GM21786 (cell line): ENCODE measurements around the gene PEX14.

Experiments used
- ATAC-seq: cut with Tn5 transposase; IDR thresholded peaks from one replicate; pipeline ENCODE4 v1.9.1; 2021; ENCODE audit not compliant: unreplicated experiment

Gene PEX14

GRCh38 chr1:10589074-10589473 is 114.3 kb downstream of the PEX14 start:
- ATAC-seq: no peak

- ATAC-seq: no peak
Observed at GRCh38 chr1:10591010-10591409, 116.3 kb downstream of the PEX14 start.

GRCh38 chr1:10592373-10592772 is 117.6 kb downstream of the PEX14 start:
- no peak for ATAC-seq

GRCh38 chr1:10593750-10594149 is 119.0 kb downstream of the PEX14 start:
- ATAC-seq: no peak

GRCh38 chr1:10594595-10595223 is 120.0 kb downstream of the PEX14 start:
- ATAC-seq: no peak

GRCh38 chr1:10596780-10597179 is 122.0 kb downstream of the PEX14 start:
- ATAC-seq: no peak

GRCh38 chr1:10597492-10598388 is 123.0 kb downstream of the PEX14 start:
- ATAC-seq: no peak

- no peak for ATAC-seq
Observed at GRCh38 chr1:10598389-10598702, 123.6 kb downstream of the PEX14 start.

GRCh38 chr1:10599194-10599861 is 124.6 kb downstream of the PEX14 start:
- no peak for ATAC-seq

- ATAC-seq: no peak
Observed at GRCh38 chr1:10601342-10602070, 126.8 kb downstream of the PEX14 start.

GRCh38 chr1:10602936-10603335 is 128.2 kb downstream of the PEX14 start:
- ATAC-seq: no peak

- no peak for ATAC-seq
Observed at GRCh38 chr1:10604966-10605365, 130.2 kb downstream of the PEX14 start.

- ATAC-seq: no peak
Observed at GRCh38 chr1:10606064-10606463, 131.3 kb downstream of the PEX14 start.

- no peak for ATAC-seq
Observed at GRCh38 chr1:10607228-10607627, 132.5 kb downstream of the PEX14 start.

GRCh38 chr1:10608690-10609089 is 133.9 kb downstream of the PEX14 start:
- ATAC-seq: no peak

- no peak for ATAC-seq
Observed at GRCh38 chr1:10610901-10611600, 136.3 kb downstream of the PEX14 start.

GRCh38 chr1:10612436-10613160 is 137.8 kb downstream of the PEX14 start:
- no peak for ATAC-seq

- ATAC-seq: no peak
Observed at GRCh38 chr1:10613340-10613739, 138.6 kb downstream of the PEX14 start.

GRCh38 chr1:10613861-10614260 is 139.1 kb downstream of the PEX14 start:
- no peak for ATAC-seq
